ENCODE results near the gene BBS12. TPM values are rescaled to one million over a fixed set of nuclear protein-coding genes. Genes with fewer than 3 reads are reported as not detected.

The BBS12 gene
- total RNA-seq, 4 donors from 2014 or later: 0.72 to 3.8 (median 3.1) TPM

GRCh38 chr4:122775987-122776836 lies 43.7 kb downstream of the BBS12 start:
- DNase-seq (ENCODE audit: low spot score in 2 of 2): no peak
- H3K4me3 ChIP-seq (ENCODE audit: low read depth, poor library complexity, severe bottlenecking): no peak overlapping the region
- intact Hi-C loops (cut with DNase I; ENCODE audit: low total_unique reads): no loop called here
- TF ChIP-seq POLR2A (IDR thresholded peaks at IDR 0.05): no peak
- TF ChIP-seq, protein P1, sequence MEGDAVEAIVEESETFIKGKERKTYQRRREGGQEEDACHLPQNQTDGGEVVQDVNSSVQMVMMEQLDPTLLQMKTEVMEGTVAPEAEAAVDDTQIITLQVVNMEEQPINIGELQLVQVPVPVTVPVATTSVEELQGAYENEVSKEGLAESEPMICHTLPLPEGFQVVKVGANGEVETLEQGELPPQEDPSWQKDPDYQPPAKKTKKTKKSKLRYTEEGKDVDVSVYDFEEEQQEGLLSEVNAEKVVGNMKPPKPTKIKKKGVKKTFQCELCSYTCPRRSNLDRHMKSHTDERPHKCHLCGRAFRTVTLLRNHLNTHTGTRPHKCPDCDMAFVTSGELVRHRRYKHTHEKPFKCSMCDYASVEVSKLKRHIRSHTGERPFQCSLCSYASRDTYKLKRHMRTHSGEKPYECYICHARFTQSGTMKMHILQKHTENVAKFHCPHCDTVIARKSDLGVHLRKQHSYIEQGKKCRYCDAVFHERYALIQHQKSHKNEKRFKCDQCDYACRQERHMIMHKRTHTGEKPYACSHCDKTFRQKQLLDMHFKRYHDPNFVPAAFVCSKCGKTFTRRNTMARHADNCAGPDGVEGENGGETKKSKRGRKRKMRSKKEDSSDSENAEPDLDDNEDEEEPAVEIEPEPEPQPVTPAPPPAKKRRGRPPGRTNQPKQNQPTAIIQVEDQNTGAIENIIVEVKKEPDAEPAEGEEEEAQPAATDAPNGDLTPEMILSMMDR (IDR thresholded peaks at IDR 0.05): no peak
- 81 to 82% methylated on average over 6 of the region's 6 CpGs for WGBS, 2 donors

GRCh38 chr4:122776916-122777315 lies 44.4 kb downstream of the BBS12 start:
- intact Hi-C loops (cut with DNase I; ENCODE audit: low total_unique reads): no loop called here
- DNase-seq (ENCODE audit: low spot score in 2 of 2): no peak
- WGBS, 2 donors: 49 to 56% methylated on average over 4 of the region's 4 CpGs
- TF ChIP-seq, protein P1 (IDR thresholded peaks at IDR 0.05): no peak
- TF ChIP-seq POLR2A (IDR thresholded peaks at IDR 0.05): no peak
- H3K4me3 ChIP-seq (ENCODE audit: low read depth, poor library complexity, severe bottlenecking): no peak overlapping the region

DNA sequence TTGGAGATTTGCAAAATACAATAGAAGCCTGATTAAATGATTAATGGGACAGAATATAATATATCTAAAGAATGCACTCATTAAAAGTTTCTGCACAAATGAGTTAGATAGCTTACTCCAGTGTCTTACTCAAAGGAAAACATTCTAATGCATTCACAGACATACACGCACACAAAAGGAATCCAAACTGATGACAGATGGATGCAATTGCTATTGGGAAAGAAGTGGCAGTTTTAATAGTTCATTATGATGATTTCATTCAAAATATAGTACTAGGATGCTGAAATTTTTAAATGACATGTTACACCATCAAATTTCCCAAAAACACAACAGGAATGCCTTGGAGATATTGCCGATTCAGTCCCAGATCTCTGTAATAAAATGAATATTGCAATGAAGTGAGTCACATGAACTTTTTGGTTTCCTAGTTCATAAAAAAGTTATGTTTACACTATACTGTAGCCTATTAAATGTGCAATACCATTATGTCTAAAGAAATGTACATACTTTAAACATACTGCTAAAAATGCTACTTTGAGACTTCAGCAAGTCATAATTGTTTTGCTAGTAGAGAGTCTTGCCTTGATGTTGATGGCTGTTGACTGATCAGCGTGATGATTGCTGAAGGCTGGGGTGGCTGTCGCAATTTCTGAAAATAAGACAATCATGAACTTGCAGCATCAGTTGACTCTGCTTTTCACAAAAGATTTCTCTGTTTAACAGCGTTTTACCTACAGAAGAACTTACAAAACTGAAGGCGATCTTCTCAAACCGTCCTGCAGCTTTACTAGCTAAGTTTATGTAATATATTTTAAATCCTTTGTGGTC lies 45.6 kb downstream of the BBS12 start:
- WGBS, 2 donors: 89 to 93% methylated on average over 7 of the region's 7 CpGs
- intact Hi-C loops (cut with DNase I; ENCODE audit: low total_unique reads): no loop called here
- DNase-seq (ENCODE audit: low spot score in 2 of 2): no peak
- H3K4me3 ChIP-seq (ENCODE audit: low read depth, poor library complexity, severe bottlenecking): no peak overlapping the region
- no peak for TF ChIP-seq POLR2A (IDR thresholded peaks at IDR 0.05)
- TF ChIP-seq, protein P1 (IDR thresholded peaks at IDR 0.05): no peak

GRCh38 chr4:122781486-122781885 lies 49.0 kb downstream of the BBS12 start:
- no peak for DNase-seq (ENCODE audit: low spot score in 2 of 2)
- TF ChIP-seq, protein P1 (IDR thresholded peaks at IDR 0.05): no peak
- no peak for TF ChIP-seq POLR2A (IDR thresholded peaks at IDR 0.05)
- no peak overlapping the region for H3K4me3 ChIP-seq (ENCODE audit: low read depth, poor library complexity, severe bottlenecking)
- intact Hi-C loops (cut with DNase I; ENCODE audit: low total_unique reads): no loop called here
- 66 to 69% methylated on average over 2 of the region's 2 CpGs for WGBS, 2 donors

GRCh38 chr4:122783301-122784215 lies 51.1 kb downstream of the BBS12 start:
- intact Hi-C loops (cut with DNase I; ENCODE audit: low total_unique reads): no loop called here
- peak in 1 of 2 donors; percentile 22 for DNase-seq (ENCODE audit: low spot score in 2 of 2)
- TF ChIP-seq POLR2A (IDR thresholded peaks at IDR 0.05): no peak
- TF ChIP-seq, protein P1 (IDR thresholded peaks at IDR 0.05): no peak
- 46 to 47% methylated on average over 6 of the region's 6 CpGs for WGBS, 2 donors
- no peak overlapping the region for H3K4me3 ChIP-seq (ENCODE audit: low read depth, poor library complexity, severe bottlenecking)

All from lower leg skin (tissue), 4 donors.